Activated T-cell treated with anti-CD3 and anti-CD28 coated beads for 48 hours (primary cell): Measurements from ENCODE around the gene ZMIZ2.
"Not testable (repeated sequence)": the region's sequence is repeated elsewhere in the genome, so short reads cannot be mapped to it uniquely, and the experiment has no call there.

Source experiments
- DNase-seq: peaks from one replicate; pipeline ENCODE4 v3.0.0-alpha.2; 2020; ENCODE audit warnings: low read depth

The ZMIZ2 gene

DNA sequence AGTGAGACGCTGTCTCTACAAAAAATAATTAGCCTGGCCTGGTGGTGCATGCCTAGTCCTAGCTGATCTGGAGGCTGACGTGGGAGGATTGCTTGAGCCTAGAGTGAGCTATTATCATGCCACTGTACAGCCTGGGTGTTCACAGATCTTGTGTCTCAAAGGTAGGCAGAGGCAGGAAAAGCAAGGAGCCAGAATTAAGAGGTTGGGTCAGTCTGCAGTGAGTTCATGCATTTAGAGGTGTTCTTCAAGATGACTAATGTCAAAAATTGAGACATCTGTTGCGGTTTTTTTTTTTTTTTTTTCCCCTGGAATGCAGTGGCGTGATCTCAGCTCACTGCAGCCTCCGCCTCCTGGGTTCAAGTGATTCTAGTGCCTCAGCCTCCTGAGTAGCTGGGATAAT, 53.2 kb downstream of the ZMIZ2 start:
- DNase-seq = no peak

DNA sequence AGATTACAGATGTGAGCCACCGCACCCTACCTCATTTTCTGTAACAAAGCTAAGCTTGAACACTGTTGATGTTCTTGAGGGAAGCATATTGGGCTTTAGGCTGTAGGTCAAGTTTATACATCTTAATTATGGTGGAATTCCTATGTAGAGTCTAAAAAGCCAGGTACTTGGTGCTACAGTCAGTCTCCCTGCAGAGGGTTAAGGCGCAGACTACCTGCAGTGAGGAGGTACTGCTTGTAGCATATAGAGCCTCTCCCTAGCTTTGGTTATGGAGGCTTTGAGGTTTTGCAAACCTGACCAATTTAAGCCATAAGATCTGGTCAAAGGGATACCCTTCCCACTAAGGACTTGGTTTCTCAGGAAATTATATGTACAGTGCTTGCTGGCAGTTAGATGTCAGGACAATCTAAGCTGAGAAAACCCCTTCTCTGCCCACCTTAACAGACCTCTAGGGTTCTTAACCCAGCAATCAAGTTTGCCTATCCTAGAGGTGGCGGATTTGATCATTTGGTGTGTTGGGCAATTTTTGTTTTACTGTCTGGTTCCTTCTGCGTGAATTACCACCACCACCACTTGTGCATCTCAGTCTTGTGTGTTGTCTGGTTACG, 53.9 kb downstream of the ZMIZ2 start:
- no peak for DNase-seq

DNA sequence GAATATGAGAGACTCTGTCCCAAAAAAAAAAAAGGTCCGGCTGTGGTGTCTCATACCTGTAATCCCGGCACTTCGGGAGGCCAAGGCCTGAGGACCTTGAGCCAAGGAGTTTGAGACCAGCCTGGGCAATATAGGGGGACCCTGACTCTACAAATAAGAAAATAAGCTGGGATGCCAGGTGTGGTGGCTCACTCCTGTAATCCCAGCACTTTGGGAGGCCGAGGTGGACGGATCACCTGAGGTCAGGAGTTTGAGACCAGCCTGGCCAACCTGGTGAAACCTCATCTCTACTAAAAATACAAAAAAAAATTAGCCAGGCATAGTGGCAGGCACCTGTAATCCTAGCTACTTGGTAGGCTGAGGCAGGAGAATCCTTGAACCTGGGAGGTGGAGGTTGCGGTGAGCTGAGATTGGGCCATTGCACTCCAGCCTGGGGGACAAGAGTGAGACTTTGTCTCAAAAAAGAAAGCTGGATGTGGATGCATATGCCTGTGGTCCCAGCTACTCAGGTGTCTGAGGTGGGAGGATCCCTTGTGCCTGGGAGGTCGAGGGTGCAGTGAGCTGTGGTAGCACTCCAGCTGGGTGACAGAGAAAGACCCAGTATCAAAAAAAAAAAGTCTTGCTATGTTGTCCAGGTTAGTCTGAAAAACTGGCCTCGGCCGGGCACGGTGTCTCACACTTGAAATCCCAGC, 55.3 kb downstream of the ZMIZ2 start:
- not testable (repeated sequence) for DNase-seq

DNA sequence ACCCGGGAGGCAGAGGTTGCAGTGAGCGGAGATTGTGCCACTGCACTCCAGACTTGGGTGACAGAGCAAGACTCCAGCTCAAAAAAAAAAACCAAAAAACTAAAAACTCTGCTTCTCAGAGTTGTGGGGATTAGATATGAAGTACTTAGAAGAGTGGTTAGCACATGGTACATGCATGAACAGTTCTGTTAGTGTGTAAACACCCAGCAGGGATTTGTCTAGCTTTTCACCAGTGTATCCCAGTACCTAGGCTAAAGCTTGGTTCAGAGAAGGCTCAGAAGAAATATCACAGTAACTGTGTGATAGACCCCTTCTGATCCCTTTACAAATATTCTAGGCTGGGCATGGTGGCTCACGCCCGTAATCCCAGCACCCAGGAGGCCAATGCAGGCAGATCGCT, 57.3 kb downstream of the ZMIZ2 start:
- no peak for DNase-seq

DNA sequence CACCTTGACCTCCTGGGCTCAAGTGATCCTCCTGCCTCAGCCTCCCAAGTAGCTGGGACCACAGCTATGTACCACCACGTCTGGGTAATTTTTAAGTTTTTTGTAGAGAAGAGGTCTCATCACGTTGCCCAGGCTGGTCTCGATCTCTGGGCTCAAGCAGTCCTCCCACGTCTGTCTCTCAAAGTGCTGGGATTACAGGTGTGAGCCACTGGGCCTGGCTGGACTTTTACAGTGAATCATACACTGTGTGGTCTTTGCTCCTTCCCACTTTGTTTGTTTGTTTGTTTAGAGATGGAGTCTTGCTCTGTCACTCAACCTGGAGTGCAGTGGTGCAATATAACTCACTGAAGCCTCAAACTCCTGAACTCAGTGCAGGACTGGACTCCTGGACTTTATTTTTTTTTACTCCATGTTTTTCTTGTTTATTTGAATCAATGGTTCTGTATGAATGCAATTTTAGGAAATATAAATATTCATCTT, 60.3 kb downstream of the ZMIZ2 start:
- DNase-seq = no peak

DNA sequence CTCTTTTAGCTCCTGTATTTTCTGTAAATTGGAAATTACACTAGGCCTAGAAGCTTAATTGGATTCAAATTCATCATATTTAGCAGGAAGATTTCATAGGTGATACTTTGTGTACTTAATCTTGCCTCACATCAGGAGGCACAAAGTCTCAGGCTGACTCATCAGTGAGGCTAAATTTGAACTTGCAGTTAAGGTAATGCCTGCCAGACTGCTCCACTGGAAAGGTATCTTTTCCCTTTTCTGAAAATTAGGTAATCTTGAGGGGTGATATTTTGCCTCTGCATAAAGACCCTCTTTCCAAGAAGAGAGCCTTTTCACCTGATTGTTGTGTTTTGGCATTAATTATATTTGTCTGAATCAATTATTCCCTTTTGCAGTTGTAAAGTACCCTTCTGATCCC, 62.4 kb downstream of the ZMIZ2 start:
- no peak for DNase-seq

DNA sequence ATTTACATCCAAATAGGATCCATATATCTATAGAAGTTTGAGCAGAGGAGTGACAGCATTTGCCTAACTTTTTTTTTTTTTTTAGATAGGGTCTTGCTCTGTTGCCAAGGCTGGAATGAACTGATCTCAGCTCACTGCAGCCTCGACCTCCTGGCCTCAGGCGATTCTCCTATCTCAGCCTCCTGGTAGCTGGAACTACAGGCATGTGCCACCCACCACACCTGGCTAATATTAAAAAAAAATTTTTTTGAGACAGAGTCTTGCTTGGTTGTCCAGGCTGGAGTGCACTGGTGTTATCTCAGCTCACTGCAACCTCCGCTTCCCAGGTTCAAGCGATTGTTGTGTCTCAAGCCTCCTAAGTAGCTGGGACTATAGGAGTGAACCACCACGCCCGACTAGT, 62.9 kb downstream of the ZMIZ2 start:
- DNase-seq = no peak

DNA sequence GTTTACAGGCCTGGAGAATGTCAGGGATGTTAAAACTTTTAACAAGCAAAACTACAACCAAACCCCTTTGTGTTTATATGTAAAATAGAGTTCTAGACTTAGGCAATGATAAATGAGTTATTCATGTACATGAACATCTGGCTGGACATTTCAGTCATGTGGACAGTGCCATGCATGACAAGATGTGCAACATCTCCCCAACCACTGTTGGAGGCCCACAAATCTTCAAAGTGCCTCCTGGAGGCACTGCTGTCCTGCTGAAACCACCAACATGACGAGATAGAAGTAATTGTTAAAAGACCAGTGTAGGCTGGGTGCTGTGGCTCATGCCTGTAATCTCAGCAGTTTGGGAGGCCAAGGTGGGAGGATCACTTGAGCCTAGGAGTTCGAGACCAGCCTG, 66.3 kb downstream of the ZMIZ2 start:
- no peak for DNase-seq

DNA sequence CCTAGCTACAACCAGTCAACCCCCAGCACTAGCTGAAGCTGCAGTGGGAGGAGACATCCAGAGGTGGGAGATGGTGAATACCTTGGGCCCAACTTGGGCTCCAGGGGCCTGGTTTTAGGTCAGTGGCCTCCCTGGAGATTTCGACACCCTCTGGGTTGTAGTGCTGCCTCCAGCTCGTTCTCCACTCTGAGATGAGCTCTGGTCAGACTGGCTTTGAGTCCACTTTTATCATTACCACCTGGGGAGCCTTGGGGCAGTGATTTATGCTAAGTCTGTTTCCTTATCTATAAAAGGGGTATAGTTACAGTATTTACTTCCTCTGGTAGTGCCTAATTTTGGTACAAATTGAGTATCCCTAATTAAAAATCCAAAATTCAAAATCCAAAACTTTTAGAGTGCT, 70.6 kb downstream of the ZMIZ2 start:
- DNase-seq = no peak
